A673 (cell line): ENCODE results near the gene DPYD. TPM values are rescaled to one million over a fixed set of nuclear protein-coding genes. Genes with fewer than 3 reads are reported as not detected.

Experiments used
- BruUV-seq: library from RNA; stranded (reverse); fragments of 400-500 nt; replicated peaks from 2 replicates; lab custom pipeline; 2021; lab: Mats Ljungman, UMichigan
- CTCF ChIA-PET: fragments of 300-600 bp; sonication (Branson Sonifier 250); formaldehyde crosslinking; loops from one replicate; lab custom pipeline; 2022; ENCODE audit warnings: antibody characterized with exemption; lab: Charles Lee
- POLR2A ChIA-PET: fragments of 300-600 bp; sonication (Branson Sonifier 250); formaldehyde crosslinking; loops from one replicate; lab custom pipeline; 2022; ENCODE audit warnings: antibody characterized with exemption; ENCODE audit not compliant: low non-redundant PET; lab: Charles Lee
- DNase-seq: peaks from one replicate; pipeline ENCODE4 v3.0.0-alpha.2; 2015; ENCODE audit warnings: low spot score
- H3K27ac ChIP-seq: fragments of 200-600 bp; sonication (generic); 2 replicates; pipeline ENCODE4 v1.5.1; 2016; ENCODE audit warnings: mixed run types, low read depth, mild to moderate bottlenecking, mixed read lengths, antibody characterized with exemption, low read length; ENCODE audit not compliant: poor library complexity, severe bottlenecking
- H3K27me3 ChIP-seq: fragments of 200-600 bp; sonication (generic); replicated peaks from 2 replicates; pipeline ENCODE4 v1.6.1; 2017; ENCODE audit warnings: mixed run types, low read depth, mild to moderate bottlenecking, mixed read lengths, antibody characterized with exemption, low read length; ENCODE audit not compliant: insufficient read depth, poor library complexity
- H3K36me3 ChIP-seq: fragments of 200-600 bp; sonication (generic); 2 replicates; pipeline ENCODE4 v1.6.1; 2016; ENCODE audit warnings: mixed run types, mild to moderate bottlenecking, mixed read lengths, antibody characterized with exemption, low read length; ENCODE audit not compliant: insufficient read depth, poor library complexity, severe bottlenecking
- H3K4me1 ChIP-seq: fragments of 200-600 bp; sonication (generic); 2 replicates; pipeline ENCODE4 v1.6.1; 2017; ENCODE audit warnings: mixed run types, mild to moderate bottlenecking, mixed read lengths, antibody characterized with exemption, low read length; ENCODE audit not compliant: insufficient read depth, poor library complexity, severe bottlenecking
- H3K4me3 ChIP-seq: fragments of 200-600 bp; sonication (generic); 2 replicates; pipeline ENCODE4 v1.5.1; 2016; ENCODE audit warnings: low read depth, mixed run types, mild to moderate bottlenecking, mixed read lengths, low read length; ENCODE audit not compliant: poor library complexity, severe bottlenecking
- H3K9me3 ChIP-seq: fragments of 200-600 bp; sonication (generic); 2 replicates; pipeline ENCODE4 v1.6.1; 2016; ENCODE audit warnings: mixed run types, low read depth, mild to moderate bottlenecking, mixed read lengths, antibody characterized with exemption, low read length; ENCODE audit not compliant: poor library complexity, severe bottlenecking
- CTCF ChIP-seq: fragments of 300-800, 200-600 bp; sonication (generic); conservative IDR thresholded peaks from 2 replicates; pipeline ENCODE4 v1.5.1; 2017; ENCODE audit warnings: low read depth, mild to moderate bottlenecking, antibody characterized with exemption, low read length, moderate library complexity, mixed read lengths
- EZH2 ChIP-seq: fragments of 200-600 bp; sonication (generic); IDR thresholded peaks from 2 replicates; pipeline ENCODE4 v1.6.1; 2017; ENCODE audit warnings: borderline replicate concordance, low read depth, mild to moderate bottlenecking, mixed read lengths, antibody characterized with exemption, low read length; ENCODE audit not compliant: poor library complexity, severe bottlenecking
- intact Hi-C: fragments of 100-400 bp; cut with micrococcal nuclease; formaldehyde crosslinking; loops from one replicate; pipeline ENCODE4 v1.10.0; 2022; ENCODE audit not compliant: unreplicated experiment
- total RNA-seq: library from RNA; stranded (reverse); gene quantifications from 2 replicates; pipeline ENCODE4 v1.2.3, GENCODE V29; 2021

The DPYD gene
- total RNA-seq, 1 experiment from 2014 or later: 13.4 TPM

GRCh38 chr1:97767381-97767780, 153.5 kb downstream of the DPYD start:
- Histone ChIP-seq H3K4me3 (no peak overlapping the region), H3K36me3 (no peaks in the 10 kb centered on the region), H3K9me3 (no peaks in the 10 kb centered on the region), H3K4me1 (no peaks in the 10 kb centered on the region), H3K27ac (no peak overlapping the region), H3K27me3 (no peaks in the 10 kb centered on the region)
- ChIA-PET POLR2A (no interaction called here), CTCF (no interaction called here)
- intact Hi-C loops: no loop called here
- DNase-seq: no peak
- TF ChIP-seq CTCF (no peak), EZH2 (no peak)
- BruUV-seq: no TSS peak

- no peak for DNase-seq
- Histone ChIP-seq H3K36me3 (no peaks in the 10 kb centered on the region), H3K4me3 (no peak overlapping the region), H3K9me3 (no peaks in the 10 kb centered on the region), H3K27ac (no peak overlapping the region), H3K4me1 (no peaks in the 10 kb centered on the region), H3K27me3 (no peaks in the 10 kb centered on the region)
- TF ChIP-seq EZH2: no peak
- no peak for TF ChIP-seq CTCF
- ChIA-PET CTCF (no interaction called here), POLR2A (no interaction called here)
- intact Hi-C loops: no loop called here
- no TSS peak for BruUV-seq
Observed at GRCh38 chr1:97764991-97765390, 155.8 kb downstream of the DPYD start.

- BruUV-seq: no TSS peak
- ChIA-PET POLR2A (no interaction called here), CTCF (no interaction called here)
- no peak overlapping the region for H3K4me3 ChIP-seq
- intact Hi-C loops: no loop called here
- TF ChIP-seq CTCF: no peak
- no peak for TF ChIP-seq EZH2
- no peaks in the 10 kb centered on the region for H3K27me3 ChIP-seq
- no peak for DNase-seq
- no peaks in the 10 kb centered on the region for H3K36me3 ChIP-seq
- H3K9me3 ChIP-seq: no peaks in the 10 kb centered on the region
- no peak overlapping the region for H3K27ac ChIP-seq
- peaks cover 11% of the 10 kb centered on the region for H3K4me1 ChIP-seq
Observed at GRCh38 chr1:97761637-97762036, 159.2 kb downstream of the DPYD start.
